Measurements from ENCODE around the gene CREG1. TPM values are rescaled to one million over a fixed set of nuclear protein-coding genes. Genes with fewer than 3 reads are reported as not detected.
"Not testable (repeated sequence)": the region's sequence is repeated elsewhere in the genome, so short reads cannot be mapped to it uniquely, and the experiment has no call there.

Gene CREG1
- total and polyA plus RNA-seq, 4 donors: 86.8 to 123 (median 95.8) TPM

GRCh38 chr1:167555971-167556714 lies 2.6 kb upstream of the CREG1 start (continued):
- TF ChIP-seq CTCF (IDR thresholded peaks at IDR 0.05; ENCODE audit: low read depth, low read length, missing input control) (peak; percentile 82), HNF4A (conservative IDR thresholded peaks at IDR 0.05) (peak; percentile 44 to 73), YY1 (IDR thresholded peaks at IDR 0.05) (peak; percentile 54), ZBTB33 (IDR thresholded peaks at IDR 0.05) (peak; percentile 61), NR2F2 (IDR thresholded peaks at IDR 0.05) (no peak)

GRCh38 chr1:167555072-167555471 lies 1.5 kb upstream of the CREG1 start:
- H3K9me3 ChIP-seq (ENCODE audit: control insufficient read depth in 4 of 4, low read length in 3 of 4); H3K36me3 ChIP-seq (ENCODE audit: control insufficient read depth in 4 of 4, insufficient read depth in 3 of 4, low read depth in 1 of 4, low read length in 3 of 4); DNase-seq (ENCODE audit: low spot score); H3K4me3 ChIP-seq (ENCODE audit: low read depth in 1 of 3, low read length in 3 of 3); H3K9ac ChIP-seq (ENCODE audit: low read depth in 1 of 2, low read length in 2 of 2); H3K27me3 ChIP-seq (ENCODE audit: control insufficient read depth in 4 of 4, insufficient read depth in 4 of 4, low read length in 3 of 4); H3K27ac ChIP-seq (ENCODE audit: low read depth in 1 of 2, low read length in 2 of 2): not testable (repeated sequence)
- 97% methylated on average over 1 of the region's 1 CpG for WGBS
- H3K4me1 ChIP-seq (ENCODE audit: control insufficient read depth in 4 of 4, insufficient read depth in 4 of 4, low read length in 3 of 4): peaks cover 8 to 22% (median 17%) of the 10 kb centered on the region in 4 donors

GRCh38 chr1:167554028-167554779 lies 642 bp upstream of the CREG1 start:
- no peaks in the 10 kb centered on the region for H3K9me3 ChIP-seq (ENCODE audit: control insufficient read depth in 4 of 4, low read length in 3 of 4)
- H3K4me3 ChIP-seq (ENCODE audit: low read depth in 1 of 3, low read length in 3 of 3): peak overlapping the region; percentile 37 to 89 (median 85)
- no peaks in the 10 kb centered on the region for H3K36me3 ChIP-seq (ENCODE audit: control insufficient read depth in 4 of 4, insufficient read depth in 3 of 4, low read depth in 1 of 4, low read length in 3 of 4)
- no peak for TF ChIP-seq FOXA2 (IDR thresholded peaks at IDR 0.05)
- peak; percentile 27 for TF ChIP-seq SP1 (IDR thresholded peaks at IDR 0.05)
- H3K27me3 ChIP-seq (ENCODE audit: control insufficient read depth in 4 of 4, insufficient read depth in 4 of 4, low read length in 3 of 4): no peaks in the 10 kb centered on the region
- no peak for DNase-seq (ENCODE audit: low spot score)
- WGBS: 29% methylated on average over 15 of the region's 15 CpGs
- peaks cover 11 to 22% (median 17%) of the 10 kb centered on the region in 4 donors for H3K4me1 ChIP-seq (ENCODE audit: control insufficient read depth in 4 of 4, insufficient read depth in 4 of 4, low read length in 3 of 4)
- H3K9ac ChIP-seq (ENCODE audit: low read depth in 1 of 2, low read length in 2 of 2): peak overlapping the region in 1 of 2 donors; percentile 31
- H3K27ac ChIP-seq (ENCODE audit: low read depth in 1 of 2, low read length in 2 of 2): peak overlapping the region; percentile 48 to 92

GRCh38 chr1:167551362-167551761 lies 2.2 kb downstream of the CREG1 start:
- no peaks in the 10 kb centered on the region for H3K27me3 ChIP-seq (ENCODE audit: control insufficient read depth in 4 of 4, insufficient read depth in 4 of 4, low read length in 3 of 4)
- WGBS: 93% methylated on average over 1 of the region's 1 CpG
- TF ChIP-seq SP1 (IDR thresholded peaks at IDR 0.05): no peak
- no peak for TF ChIP-seq ZBTB33 (IDR thresholded peaks at IDR 0.05)
- no peak for TF ChIP-seq FOXA2 (IDR thresholded peaks at IDR 0.05)
- no peak for TF ChIP-seq ATF3 (IDR thresholded peaks at IDR 0.05)
- TF ChIP-seq TAF1 (conservative IDR thresholded peaks at IDR 0.05): no peak
- no peak for TF ChIP-seq HNF4G (IDR thresholded peaks at IDR 0.05)
- H3K4me3 ChIP-seq (ENCODE audit: low read depth in 1 of 3, low read length in 3 of 3): no peak overlapping the region
- no peak overlapping the region for H3K27ac ChIP-seq (ENCODE audit: low read depth in 1 of 2, low read length in 2 of 2)
- H3K9ac ChIP-seq (ENCODE audit: low read depth in 1 of 2, low read length in 2 of 2): no peak overlapping the region
- H3K9me3 ChIP-seq (ENCODE audit: control insufficient read depth in 4 of 4, low read length in 3 of 4): no peaks in the 10 kb centered on the region
- H3K4me1 ChIP-seq (ENCODE audit: control insufficient read depth in 4 of 4, insufficient read depth in 4 of 4, low read length in 3 of 4): peaks cover 11 to 25% (median 19%) of the 10 kb centered on the region in 4 donors
- DNase-seq (ENCODE audit: low spot score): no peak
- peaks cover 0 to 3% (median 0%) of the 10 kb centered on the region in 4 donors for H3K36me3 ChIP-seq (ENCODE audit: control insufficient read depth in 4 of 4, insufficient read depth in 3 of 4, low read depth in 1 of 4, low read length in 3 of 4)

All from liver (tissue), 9 donors.